Measurements from ENCODE around the gene FTO. TPM values are rescaled to one million over a fixed set of nuclear protein-coding genes. Genes with fewer than 3 reads are reported as not detected.

The FTO gene
- total RNA-seq, 4 donors from 2014 or later = 64.4 to 116 (median 71.3) TPM

GRCh38 chr16:54171626-54172537, 467.9 kb downstream of the FTO start:
- Histone ChIP-seq H3K36me3 (no peaks in the 10 kb centered on the region), H3K4me3 (no peak overlapping the region), H3K27ac (no peak overlapping the region), H3K4me1 (peaks cover 11% of the 10 kb centered on the region), H3K9me3 (no peaks in the 10 kb centered on the region), H3K27me3 (peaks cover 4% of the 10 kb centered on the region)
- TF ChIP-seq POLR2A (IDR thresholded peaks at IDR 0.05) (no peak), EP300 (IDR thresholded peaks at IDR 0.05) (no peak), POLR2AphosphoS5 (IDR thresholded peaks at IDR 0.05) (no peak), CTCF (IDR thresholded peaks at IDR 0.05) (no peak)
- DNase-seq (ENCODE audit: low spot score in 2 of 2) = no peak
- 57% methylated on average over 22 of the region's 22 CpGs for WGBS

- 92% methylated on average over 8 of the region's 8 CpGs for WGBS
- Histone ChIP-seq H3K9me3 (no peaks in the 10 kb centered on the region), H3K4me1 (peaks cover 14% of the 10 kb centered on the region), H3K4me3 (no peak overlapping the region), H3K27me3 (peaks cover 4% of the 10 kb centered on the region), H3K27ac (no peak overlapping the region), H3K36me3 (no peaks in the 10 kb centered on the region)
- TF ChIP-seq EP300 (IDR thresholded peaks at IDR 0.05) = no peak
- TF ChIP-seq POLR2A (IDR thresholded peaks at IDR 0.05) = no peak
- TF ChIP-seq POLR2AphosphoS5 (IDR thresholded peaks at IDR 0.05) = no peak
- TF ChIP-seq CTCF (IDR thresholded peaks at IDR 0.05) = no peak
- no peak for DNase-seq (ENCODE audit: low spot score in 2 of 2)
These were observed 469.5 kb downstream of the FTO start for GRCh38 chr16:54173490-54173889.

- Histone ChIP-seq H3K27ac (no peak overlapping the region), H3K36me3 (no peaks in the 10 kb centered on the region), H3K4me3 (no peak overlapping the region), H3K4me1 (peaks cover 18% of the 10 kb centered on the region), H3K9me3 (no peaks in the 10 kb centered on the region), H3K27me3 (peaks cover 4% of the 10 kb centered on the region)
- DNase-seq (ENCODE audit: low spot score in 2 of 2) = no peak
- WGBS = 54% methylated on average over 5 of the region's 5 CpGs
- TF ChIP-seq EP300 (IDR thresholded peaks at IDR 0.05) (no peak), POLR2A (IDR thresholded peaks at IDR 0.05) (no peak), CTCF (IDR thresholded peaks at IDR 0.05) (no peak), POLR2AphosphoS5 (IDR thresholded peaks at IDR 0.05) (no peak)
These were observed 470.2 kb downstream of the FTO start for GRCh38 chr16:54174201-54174600.

- TF ChIP-seq EP300 (IDR thresholded peaks at IDR 0.05) = no peak
- TF ChIP-seq CTCF (IDR thresholded peaks at IDR 0.05) = no peak
- TF ChIP-seq POLR2A (IDR thresholded peaks at IDR 0.05) = no peak
- TF ChIP-seq POLR2AphosphoS5 (IDR thresholded peaks at IDR 0.05) = no peak
- no peak overlapping the region for H3K4me3 ChIP-seq
- no peak overlapping the region for H3K27ac ChIP-seq
- no peaks in the 10 kb centered on the region for H3K9me3 ChIP-seq
- peaks cover 4% of the 10 kb centered on the region for H3K27me3 ChIP-seq
- no peaks in the 10 kb centered on the region for H3K36me3 ChIP-seq
- H3K4me1 ChIP-seq = peaks cover 18% of the 10 kb centered on the region
- DNase-seq (ENCODE audit: low spot score in 2 of 2) = no peak
These were observed 470.8 kb downstream of the FTO start for GRCh38 chr16:54174750-54175149.

GRCh38 chr16:54175169-54175551, 471.2 kb downstream of the FTO start:
- Histone ChIP-seq H3K9me3 (no peaks in the 10 kb centered on the region), H3K4me1 (peaks cover 18% of the 10 kb centered on the region), H3K27ac (peak overlapping the region; percentile 31), H3K36me3 (no peaks in the 10 kb centered on the region), H3K27me3 (peaks cover 4% of the 10 kb centered on the region), H3K4me3 (peak overlapping the region; percentile 0)
- 66% methylated on average over 9 of the region's 9 CpGs for WGBS
- TF ChIP-seq POLR2AphosphoS5 (IDR thresholded peaks at IDR 0.05) (no peak), CTCF (IDR thresholded peaks at IDR 0.05) (no peak), POLR2A (IDR thresholded peaks at IDR 0.05) (no peak), EP300 (IDR thresholded peaks at IDR 0.05) (no peak)
- DNase-seq (ENCODE audit: low spot score in 2 of 2) = no peak
